ENCODE results near the gene AGBL1.
"Not testable (repeated sequence)": the region's sequence is repeated elsewhere in the genome, so short reads cannot be mapped to it uniquely, and the experiment has no call there.

The AGBL1 gene

GRCh38 chr15:86842199-86842598 lies 762.5 kb downstream of the AGBL1 start:
- DNase-seq: no peak

GRCh38 chr15:86846036-86846435 lies 766.4 kb downstream of the AGBL1 start:
- DNase-seq: no peak

DNA sequence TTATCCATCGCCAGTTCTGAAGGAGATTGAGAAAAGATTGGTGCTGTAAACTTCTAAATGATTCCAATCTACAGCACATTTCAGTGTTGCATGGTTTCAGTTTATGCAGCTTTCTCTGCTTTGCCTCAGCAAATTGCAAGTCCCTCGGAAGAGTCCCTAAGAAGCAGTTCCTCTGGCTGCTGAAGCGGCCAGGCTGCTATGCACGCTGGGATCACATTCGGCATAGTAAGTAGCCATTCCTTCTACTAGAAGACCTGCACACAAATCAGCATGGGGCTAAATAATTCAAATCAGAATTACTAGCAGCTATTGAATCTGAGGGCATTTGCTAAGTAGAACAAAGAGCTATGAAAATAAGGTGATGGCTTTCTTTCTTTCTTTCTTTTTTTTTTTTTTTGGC lies 769.5 kb downstream of the AGBL1 start:
- DNase-seq: no peak

GRCh38 chr15:86849558-86850285 lies 770.1 kb downstream of the AGBL1 start:
- no peak for DNase-seq

DNA sequence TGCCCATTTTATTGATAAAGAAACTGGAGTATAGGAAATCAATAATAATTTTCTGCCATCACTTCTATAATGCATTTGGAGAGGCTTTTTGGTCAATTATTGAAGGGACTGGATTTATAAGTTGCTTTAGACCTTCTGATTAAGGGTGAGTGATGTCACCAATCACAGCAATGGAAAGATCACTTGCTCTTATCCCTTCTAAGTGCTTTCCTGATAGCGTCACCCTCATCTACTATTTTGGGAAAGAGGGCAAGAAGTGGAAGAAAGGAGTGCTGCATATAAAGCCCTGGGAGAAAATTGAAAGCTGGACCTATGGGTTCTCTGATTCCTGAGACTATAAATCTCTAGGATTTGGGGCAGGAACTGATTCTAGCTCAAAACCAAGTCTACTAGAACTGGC lies 771.3 kb downstream of the AGBL1 start:
- no peak for DNase-seq

DNA sequence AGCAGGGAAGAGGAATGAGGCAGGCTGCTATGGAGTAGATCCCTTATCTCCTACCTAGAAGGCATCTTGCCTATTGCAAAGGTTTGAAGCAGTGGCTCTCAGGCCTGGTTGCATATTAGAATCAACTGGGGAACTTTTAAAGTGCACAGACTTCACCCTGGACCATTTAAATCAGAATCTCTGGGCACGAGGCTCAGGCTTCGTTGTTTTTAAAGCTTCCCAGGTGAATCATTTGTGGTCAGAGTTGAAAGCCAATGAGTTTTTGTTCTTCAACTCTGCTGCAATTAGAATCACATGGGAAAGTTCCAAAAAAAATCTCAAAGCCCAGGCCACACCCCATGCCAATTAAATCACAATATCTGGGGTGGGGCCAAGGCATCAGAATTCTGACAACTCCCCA lies 773.1 kb downstream of the AGBL1 start:
- no peak for DNase-seq

- DNase-seq: no peak
Measured at GRCh38 chr15:86854176-86854575, 774.5 kb downstream of the AGBL1 start.

- DNase-seq: no peak
Measured at GRCh38 chr15:86855307-86856291, 775.9 kb downstream of the AGBL1 start.

- no peak for DNase-seq
Measured at GRCh38 chr15:86857701-86858100, 778.0 kb downstream of the AGBL1 start.

DNA sequence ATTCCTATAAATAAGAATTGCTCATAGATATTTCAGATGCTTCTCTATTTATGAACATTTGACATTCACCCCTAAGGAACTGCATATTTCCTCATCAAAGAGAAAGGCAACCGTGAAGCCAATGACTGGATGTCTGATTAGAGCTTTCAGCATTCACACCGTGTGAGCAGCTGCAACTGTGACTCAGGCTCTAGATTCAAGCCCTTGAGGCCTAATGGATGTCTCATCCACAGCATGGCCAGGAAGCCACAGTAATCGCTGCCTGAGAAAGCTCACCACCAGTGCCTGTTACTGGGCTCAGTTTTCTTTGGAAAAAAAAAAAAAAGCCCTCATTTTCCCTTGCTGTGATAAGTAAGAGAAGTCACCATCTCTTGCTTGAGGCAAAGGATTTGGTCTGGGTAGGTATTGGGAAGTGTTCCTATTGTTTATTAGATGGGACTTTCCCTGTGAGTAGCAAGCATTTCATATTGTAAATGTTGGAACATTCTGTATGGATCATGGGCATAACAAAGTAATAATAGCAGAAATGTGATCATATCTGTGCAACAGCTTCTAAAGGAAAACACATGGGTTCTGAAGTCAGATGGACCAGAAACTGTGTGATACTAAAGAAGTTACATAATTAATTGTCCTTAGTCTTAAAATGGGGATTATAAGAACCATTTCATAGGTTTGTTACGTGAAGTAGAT lies 783.7 kb downstream of the AGBL1 start:
- DNase-seq: no peak

- no peak for DNase-seq
Measured at GRCh38 chr15:86865920-86866319, 786.2 kb downstream of the AGBL1 start.

GRCh38 chr15:86870846-86871245 lies 791.2 kb downstream of the AGBL1 start:
- DNase-seq: no peak

GRCh38 chr15:86871964-86872363 lies 792.3 kb downstream of the AGBL1 start:
- DNase-seq: no peak

DNA sequence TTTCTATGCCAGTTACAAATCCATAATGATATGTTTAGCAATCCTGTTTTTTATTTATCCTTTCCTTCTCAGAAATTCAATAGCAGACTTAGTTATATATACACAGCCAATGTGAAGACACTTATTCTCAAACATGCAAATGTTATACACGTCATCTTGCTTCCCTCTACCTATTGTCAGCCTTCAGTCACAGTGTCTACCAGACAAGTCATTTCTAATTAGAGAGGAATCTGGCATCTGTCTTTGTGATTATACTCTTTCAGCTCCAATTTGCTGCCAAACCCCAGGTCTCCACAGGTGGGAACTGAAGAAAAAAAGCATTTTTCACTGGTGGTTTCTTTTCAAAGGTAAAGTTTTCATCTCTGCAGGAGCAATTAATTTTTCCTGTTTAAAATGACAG lies 793.1 kb downstream of the AGBL1 start:
- DNase-seq: no peak

- DNase-seq: no peak
Measured at GRCh38 chr15:86875067-86875466, 795.4 kb downstream of the AGBL1 start.

- no peak for DNase-seq
Measured at GRCh38 chr15:86876387-86876944, 796.8 kb downstream of the AGBL1 start.

DNA sequence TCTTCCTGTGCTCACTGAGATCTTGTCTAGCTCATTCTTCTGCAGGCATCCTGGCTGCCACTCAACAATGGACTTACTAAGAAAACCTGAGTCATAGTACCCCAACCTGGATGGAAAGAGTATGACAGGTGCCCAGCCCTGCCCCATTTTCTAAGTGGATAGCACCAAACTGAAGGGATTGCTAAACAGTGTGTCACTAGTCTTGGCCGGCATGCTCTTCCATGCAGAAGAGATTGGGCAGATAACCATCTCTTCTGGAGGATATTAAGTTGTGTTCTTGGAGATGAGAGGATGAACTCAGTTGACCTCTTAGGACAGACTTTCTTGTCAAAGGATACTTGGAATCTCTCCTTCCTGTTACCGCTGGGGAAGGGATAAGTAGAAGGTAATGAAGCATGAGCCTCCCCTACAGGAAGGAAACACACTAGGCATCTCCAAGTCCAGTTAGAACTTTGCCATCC lies 797.5 kb downstream of the AGBL1 start:
- DNase-seq: no peak

DNA sequence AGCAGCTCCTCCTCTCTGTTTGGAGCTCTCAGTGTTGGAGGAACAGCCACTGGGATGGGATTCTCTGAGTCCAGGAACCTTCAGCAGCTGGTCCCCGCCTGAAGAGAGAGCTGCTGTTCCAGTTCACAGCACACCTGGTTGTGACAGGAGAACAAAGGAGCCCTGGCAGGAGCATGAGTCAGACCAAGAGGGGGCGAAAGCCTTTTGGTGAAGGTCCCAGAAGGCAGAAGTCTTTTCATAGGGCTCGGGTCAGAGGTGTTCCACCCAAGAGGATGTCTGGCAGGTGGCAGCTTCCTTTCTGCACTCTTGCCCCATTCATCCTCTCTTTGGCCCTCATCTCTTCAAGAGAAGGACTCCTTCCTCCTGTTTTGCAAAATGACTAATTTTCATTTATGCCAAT lies 799.2 kb downstream of the AGBL1 start:
- DNase-seq: not testable (repeated sequence)

DNA sequence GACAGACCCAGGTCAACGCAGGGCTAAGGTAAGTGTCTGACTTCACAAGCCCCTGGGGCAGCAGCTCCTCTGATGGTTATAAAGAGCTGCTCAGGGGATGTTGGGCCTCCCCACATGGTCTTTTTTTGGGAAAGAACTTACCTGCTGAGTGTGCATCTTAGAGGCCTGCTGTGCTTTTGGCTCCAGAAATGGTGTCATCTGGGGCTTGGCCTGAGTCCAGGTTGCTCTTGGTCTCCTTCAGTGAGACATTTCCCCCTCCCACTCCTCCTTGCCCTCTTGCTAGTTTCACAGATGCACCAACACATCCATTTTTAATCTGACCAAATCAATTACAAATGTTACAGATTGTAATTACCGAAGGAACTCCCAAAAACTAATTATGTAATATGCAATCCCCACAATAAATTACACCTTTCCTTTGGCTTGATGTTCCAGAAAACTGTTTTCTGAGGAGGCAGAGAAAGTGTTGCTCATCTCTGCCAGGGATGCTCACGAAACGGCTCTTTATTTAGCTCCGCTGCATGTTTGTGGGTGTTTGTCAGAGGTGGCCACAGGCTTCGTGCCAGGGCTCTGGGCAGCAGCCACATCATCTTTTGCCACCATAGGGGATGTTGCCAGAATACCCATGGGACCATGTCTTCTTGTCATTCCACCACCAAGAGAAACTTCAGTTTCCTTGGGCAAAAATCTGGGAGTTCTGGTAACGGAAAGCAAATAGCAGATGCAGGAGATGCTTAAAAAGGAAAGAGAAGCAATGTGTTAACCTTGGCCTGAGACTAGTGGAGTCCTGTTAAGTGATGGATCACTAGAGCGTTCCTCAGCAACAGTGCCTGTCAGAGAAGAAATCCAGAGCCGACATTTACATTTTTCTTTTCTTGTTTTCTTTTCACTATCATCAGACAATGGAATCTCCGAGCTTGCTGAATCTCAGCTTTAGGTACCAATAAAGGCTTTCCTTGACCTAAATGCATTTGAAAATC lies 799.9 kb downstream of the AGBL1 start:
- DNase-seq: no peak

DNA sequence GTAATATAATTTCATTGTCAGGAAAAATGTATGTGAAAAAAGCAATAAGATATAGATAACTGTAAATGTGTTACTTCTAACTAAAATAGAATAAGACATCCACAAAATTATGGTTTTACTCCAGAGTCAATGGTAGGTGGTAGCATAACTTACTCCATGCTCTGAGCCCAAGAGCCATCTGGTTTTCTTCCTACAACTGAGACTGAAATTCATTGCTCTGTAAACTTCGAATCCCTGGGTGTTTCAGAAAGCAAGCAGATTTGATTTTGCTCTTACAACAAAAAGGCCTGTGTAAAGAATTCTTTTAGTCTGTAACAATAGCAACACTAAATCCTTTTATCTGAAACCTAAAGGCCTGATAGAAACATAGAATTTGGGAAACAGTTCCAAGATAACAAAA lies 805.9 kb downstream of the AGBL1 start:
- DNase-seq: no peak

GRCh38 chr15:86892774-86893449 lies 813.2 kb downstream of the AGBL1 start:
- DNase-seq: no peak
